H1 (cell line): ENCODE results near the gene HSD17B1. TPM values are rescaled to one million over a fixed set of nuclear protein-coding genes. Genes with fewer than 3 reads are reported as not detected.

ENCODE experiments used
- ASH2L ChIP-seq: fragments of 200-600, 300-600 bp; sonication (generic); IDR thresholded peaks from one replicate; pipeline ENCODE4 v1.7.1; 2017; ENCODE audit warnings: low read length
- CBX5 ChIP-seq: fragments of 300-800, 300-1000 bp; sonication (generic); IDR thresholded peaks from 2 replicates; pipeline ENCODE4 v1.7.1; 2016; ENCODE audit warnings: antibody characterized with exemption, low read length, low read depth
- CHD1 ChIP-seq: IDR thresholded peaks from 2 replicates; pipeline ENCODE4 v1.6.1; 2012; ENCODE audit warnings: low read depth, low read length, improper control_type of control experiment
- GTF2F1 ChIP-seq: IDR thresholded peaks from 2 replicates; pipeline ENCODE4 v1.6.1; 2012; ENCODE audit warnings: low read depth, low read length, improper control_type of control experiment, borderline replicate concordance
- MAX ChIP-seq: IDR thresholded peaks from 2 replicates; pipeline ENCODE4 v1.6.1; 2012; ENCODE audit warnings: inconsistent platforms
- POLR2A ChIP-seq, 2 experiments: IDR thresholded peaks; 1 replicate in 1 of 2; 2 replicates in 1 of 2; pipeline ENCODE4 v1.6.1; 2011; ENCODE audit warnings: low read depth in 2 of 2, low read length in 2 of 2, mild to moderate bottlenecking in 2 of 2; ENCODE audit errors: control extremely low read depth in 1 of 2
- RAD21 ChIP-seq, 2 experiments: IDR thresholded peaks in 1 of 2; conservative IDR thresholded peaks in 1 of 2; 2 replicates each; pipeline ENCODE4 v1.6.1; 2011; ENCODE audit warnings: low read depth in 2 of 2, low read length in 2 of 2, improper control_type of control experiment in 1 of 2, inconsistent platforms in 1 of 2, mild to moderate bottlenecking in 1 of 2, moderate library complexity in 1 of 2
- polyA plus RNA-seq, 7 experiments: library from polyadenylated mRNA; depleted of rRNA in 3 of 7; stranded (reverse) in 5 of 7; unstranded in 2 of 7; fragments of >200 nt in 5 of 7; fragments of 200-250 nt in 2 of 7; gene quantifications; 1 replicate in 5 of 7; 2 replicates in 1 of 7; 4 replicates in 1 of 7; pipeline versions ENCODE4 v1.2.1 to v1.2.3, GENCODE V29; 2011 to 2013; ENCODE audit warnings: missing spikeins in 2 of 7, mixed read lengths in 2 of 7
- total RNA-seq: library from RNA; stranded (reverse); fragmentation: NEBNext Ultra II Directional; extraction: Animal tissue kit (Norgen Biotek cat#: 25700); gene quantifications from 2 replicates; pipeline ENCODE4 v1.2.1, GENCODE V29; 2021

HSD17B1 gene
- total and polyA plus RNA-seq, 2 of the 8 experiments (the other 6 are each of a cell fraction or from before 2014, with no cell fraction given), result 0.88 to 1.0 TPM

GRCh38 chr17:42536372-42537155 lies 16.2 kb upstream of the HSD17B1 start (continued):
- peak; percentile 63; the same call in 1 of the 2 replicates for TF ChIP-seq MAX
- TF ChIP-seq RAD21 (IDR thresholded peaks at IDR 0.05 in 1 of 2, conservative IDR thresholded peaks at IDR 0.05 in 1 of 2; ENCODE audit: low read depth in 2 of 2, low read length in 2 of 2), result no peak
- peak; percentile 21 for TF ChIP-seq ASH2L
- no peak for TF ChIP-seq GTF2F1
- no peak for TF ChIP-seq CHD1
- TF ChIP-seq POLR2A (IDR thresholded peaks at IDR 0.05; ENCODE audit: control extremely low read depth in 1 of 2, low read depth in 2 of 2, low read length in 2 of 2), result peak in 1 of 2 experiments; percentile 61; a peak in 1 of 3 replicates
- no peak for TF ChIP-seq CBX5
